ELR (cell line): ENCODE results near the gene MLLT3.
"Not testable (repeated sequence)": the region's sequence is repeated elsewhere in the genome, so short reads cannot be mapped to it uniquely, and the experiment has no call there.

Source experiments
- DNase-seq: peaks from one replicate; pipeline ENCODE4 v3.0.0-alpha.2; 2015; ENCODE audit warnings: low read depth

MLLT3 gene

GRCh38 chr9:20597862-20598261 is 24.4 kb downstream of the MLLT3 start:
- DNase-seq = no peak

GRCh38 chr9:20594608-20595007 is 27.7 kb downstream of the MLLT3 start:
- no peak for DNase-seq

DNA sequence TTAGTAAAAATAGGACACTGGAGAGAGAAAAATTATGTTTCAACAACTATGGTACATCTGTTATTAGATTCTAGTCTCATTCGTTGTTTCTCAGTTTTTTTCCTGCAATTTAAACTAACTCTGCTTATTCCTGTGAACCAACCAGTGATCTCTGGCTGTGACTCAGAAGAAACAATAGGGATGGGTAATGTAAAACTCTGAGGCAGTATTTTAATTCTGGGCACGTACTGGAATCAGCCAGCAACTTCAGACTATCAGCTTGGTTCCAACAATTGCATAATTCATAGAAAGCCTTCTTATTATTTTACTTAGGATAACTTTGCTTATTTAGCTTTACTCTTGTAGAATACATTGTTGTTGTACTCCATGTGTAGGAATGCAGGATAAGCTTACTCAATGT is 28.8 kb downstream of the MLLT3 start:
- DNase-seq = peak; percentile 70

DNA sequence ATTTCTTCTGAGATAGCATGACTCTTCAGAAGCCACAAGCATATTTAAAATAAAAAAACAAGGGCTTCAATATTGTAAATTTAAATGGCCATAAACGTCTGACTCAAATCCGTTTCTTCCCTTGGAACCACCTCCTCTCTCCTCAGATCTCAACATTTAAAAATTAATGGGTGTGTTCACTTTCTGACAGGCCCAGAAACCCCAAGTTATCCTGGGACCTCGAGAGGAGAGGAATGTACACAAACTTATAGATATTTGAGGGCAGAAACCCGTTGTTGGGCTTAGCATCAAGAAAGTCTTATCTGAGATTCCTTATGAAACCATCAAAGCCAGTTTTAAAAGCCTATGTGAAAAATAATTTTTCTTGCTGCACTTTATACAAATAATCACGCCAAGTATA is 29.2 kb downstream of the MLLT3 start:
- DNase-seq = peak; percentile 23

DNA sequence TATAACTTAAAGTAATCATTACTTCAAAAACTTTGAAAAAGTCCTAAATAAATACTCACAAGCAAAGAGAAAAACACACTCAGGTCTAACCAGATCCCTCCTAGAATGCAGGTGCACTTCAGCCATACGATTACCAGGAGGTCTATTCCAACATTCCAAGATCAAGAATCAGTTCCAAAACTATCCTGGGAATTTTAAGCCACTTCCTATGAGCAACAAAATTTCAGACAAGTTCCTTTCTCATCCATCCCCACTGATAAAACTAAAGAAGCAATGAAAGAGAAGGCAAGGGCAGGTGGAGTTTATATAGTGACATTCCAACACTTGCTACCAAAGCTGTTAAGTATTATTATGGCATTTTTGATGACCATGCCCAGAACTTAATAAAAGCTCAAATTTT is 29.6 kb downstream of the MLLT3 start:
- peak; percentile 74 for DNase-seq

DNA sequence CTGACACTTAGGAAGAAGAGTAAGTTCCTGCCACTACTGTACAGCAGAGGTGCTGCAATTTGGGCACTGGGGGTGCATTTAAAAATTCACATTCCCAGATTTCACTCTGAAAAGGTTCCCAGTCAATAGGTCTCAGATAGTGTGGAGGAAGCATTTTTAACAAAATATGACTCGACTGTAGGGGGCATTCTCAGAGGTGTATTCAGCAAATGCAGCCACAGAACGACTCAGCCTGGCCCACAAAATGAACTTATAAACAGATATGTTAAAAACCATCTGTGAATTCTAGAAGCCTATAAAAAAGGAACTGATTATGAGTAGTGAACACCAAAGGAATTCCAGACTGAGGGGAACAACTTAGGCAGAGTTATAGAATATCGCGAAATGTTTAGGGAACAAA is 31.1 kb downstream of the MLLT3 start:
- peak; percentile 56 for DNase-seq

- DNase-seq = no peak
Measured at GRCh38 chr9:20584968-20585643, 37.2 kb downstream of the MLLT3 start.

DNA sequence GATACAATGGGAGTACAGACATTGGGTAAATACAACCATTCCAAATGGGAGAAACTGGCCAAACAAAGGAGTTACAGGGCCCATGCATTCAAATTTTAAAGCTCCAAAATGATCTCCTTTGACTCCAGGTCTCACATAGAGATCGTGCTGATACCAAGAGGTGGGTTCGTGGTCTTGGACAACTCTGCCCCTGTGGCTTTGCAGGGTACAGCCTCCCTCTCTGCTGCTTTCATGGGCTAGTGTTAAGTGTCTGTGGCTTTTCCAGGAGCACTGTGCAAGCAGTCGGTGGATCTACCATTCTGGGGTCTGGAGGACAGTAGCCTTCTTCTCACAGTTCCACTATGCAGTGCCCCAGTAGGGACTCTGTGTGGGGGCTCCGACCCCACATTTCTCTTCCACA is 39.2 kb downstream of the MLLT3 start:
- DNase-seq = not testable (repeated sequence)

- no peak for DNase-seq
Measured at GRCh38 chr9:20582150-20582549, 40.1 kb downstream of the MLLT3 start.

DNA sequence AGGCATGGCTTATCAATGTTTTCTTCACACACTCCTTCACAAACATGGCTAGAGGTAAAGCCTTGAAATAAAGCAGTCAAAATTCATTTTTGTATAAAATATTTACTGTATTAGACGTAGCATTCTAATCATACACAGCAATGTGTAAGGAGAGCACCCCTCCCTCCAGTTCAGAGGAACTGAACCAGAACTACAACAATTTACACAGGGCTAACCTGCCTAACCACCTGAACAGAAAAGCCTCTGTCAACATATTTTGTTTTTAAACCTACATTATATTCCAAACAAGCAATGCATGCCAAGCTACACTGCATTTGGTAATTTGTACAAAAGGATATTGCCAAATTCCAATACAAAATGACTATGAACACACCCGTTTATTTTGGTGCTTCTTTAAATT is 41.6 kb downstream of the MLLT3 start:
- no peak for DNase-seq

- no peak for DNase-seq
Measured at GRCh38 chr9:20579524-20580314, 42.6 kb downstream of the MLLT3 start.

DNA sequence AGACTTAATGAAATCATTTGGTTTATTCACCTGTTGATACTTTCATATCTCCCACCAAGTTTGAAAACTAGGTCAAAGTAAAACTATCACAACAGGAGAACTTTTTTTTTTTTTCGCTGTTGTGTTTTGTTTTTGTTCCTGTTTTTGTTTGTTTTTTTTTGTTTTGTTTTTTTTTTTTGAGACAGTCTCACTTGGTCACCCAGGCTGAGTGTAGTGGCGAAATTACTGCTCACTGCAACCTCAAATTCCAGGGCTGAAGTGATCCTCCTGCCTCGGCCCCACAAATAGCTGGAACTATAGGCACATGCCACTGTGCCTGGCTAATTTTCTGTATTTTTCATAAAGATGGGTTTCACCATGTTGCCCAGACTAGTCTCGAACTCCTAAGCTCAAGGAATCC is 49.3 kb downstream of the MLLT3 start:
- DNase-seq = no peak

GRCh38 chr9:20570756-20571155 is 51.5 kb downstream of the MLLT3 start:
- DNase-seq = peak; percentile 83

GRCh38 chr9:20570087-20570486 is 52.2 kb downstream of the MLLT3 start:
- peak; percentile 80 for DNase-seq

- no peak for DNase-seq
Measured at GRCh38 chr9:20569525-20569924, 52.8 kb downstream of the MLLT3 start.

DNA sequence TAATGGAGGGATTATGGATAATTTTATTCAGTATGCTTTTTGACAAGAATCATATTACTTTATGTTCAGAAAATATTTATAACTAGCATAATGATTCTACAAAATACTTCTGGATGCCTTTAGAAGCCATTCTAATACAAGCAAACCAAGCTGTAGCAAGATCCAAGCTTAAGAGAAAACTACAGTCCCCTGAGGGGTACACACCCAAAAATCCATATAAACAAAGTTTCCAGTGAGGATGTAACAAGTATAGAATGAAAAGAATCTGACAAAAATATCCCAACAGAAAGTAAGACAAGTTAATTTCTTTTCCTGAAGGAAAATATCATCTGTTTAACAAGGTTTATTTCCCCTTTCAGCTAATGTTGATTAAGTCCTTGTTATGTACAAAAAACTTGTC is 53.9 kb downstream of the MLLT3 start:
- DNase-seq = no peak

DNA sequence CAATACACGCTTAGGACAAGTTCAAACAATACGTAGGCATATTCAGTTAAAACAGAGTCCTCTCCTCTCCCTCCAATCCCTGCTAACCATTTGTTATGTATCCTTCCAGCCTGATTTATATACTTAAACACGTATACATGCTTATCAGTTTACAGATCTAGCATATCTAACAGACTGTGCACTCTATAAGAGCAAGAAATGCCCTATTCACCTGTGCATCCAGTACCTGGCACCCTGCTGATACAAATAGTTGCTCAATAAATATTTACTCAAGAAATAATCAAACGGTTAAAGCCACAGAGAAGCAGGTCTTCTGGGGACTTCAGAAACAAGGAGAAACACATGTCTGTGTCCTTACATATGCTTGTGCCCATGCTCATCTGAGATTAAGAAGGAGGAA is 55.9 kb downstream of the MLLT3 start:
- DNase-seq = no peak

DNA sequence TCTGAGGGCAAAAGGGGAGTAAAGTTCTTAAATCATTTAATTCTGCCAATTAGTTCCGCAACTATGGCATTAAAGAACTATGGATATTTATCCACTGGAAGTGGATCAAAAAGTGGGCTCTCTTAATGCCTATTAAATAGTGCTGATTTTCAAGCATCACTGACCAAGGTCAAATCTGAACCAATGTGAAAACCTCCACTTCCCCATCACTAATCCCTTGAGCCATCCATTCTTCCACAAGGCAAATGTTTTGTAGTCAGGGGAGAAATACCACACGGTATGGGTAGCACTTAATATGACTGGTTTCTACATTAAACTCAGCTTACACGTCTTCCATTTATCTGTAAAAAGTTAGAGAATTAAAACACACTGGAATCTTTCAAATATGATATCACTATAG is 57.6 kb downstream of the MLLT3 start:
- no peak for DNase-seq

DNA sequence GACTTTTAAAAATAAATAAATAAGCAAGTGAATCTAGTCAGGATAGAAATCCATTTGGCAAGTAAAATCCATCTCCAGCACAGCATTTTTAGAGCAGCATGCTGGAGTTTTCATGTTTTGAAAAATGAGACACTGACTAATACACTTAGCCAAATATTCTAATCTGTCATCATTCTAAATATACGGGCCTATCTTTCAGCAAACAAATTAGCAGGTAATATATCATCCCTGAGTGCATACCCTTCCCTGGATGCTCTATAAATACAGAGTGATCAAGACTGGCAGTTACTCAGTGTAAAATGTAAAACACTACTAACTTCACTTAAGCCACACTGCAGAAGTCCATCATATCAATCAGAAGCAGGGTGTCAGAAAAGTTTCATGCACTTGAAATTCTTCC is 58.4 kb downstream of the MLLT3 start:
- DNase-seq = no peak

DNA sequence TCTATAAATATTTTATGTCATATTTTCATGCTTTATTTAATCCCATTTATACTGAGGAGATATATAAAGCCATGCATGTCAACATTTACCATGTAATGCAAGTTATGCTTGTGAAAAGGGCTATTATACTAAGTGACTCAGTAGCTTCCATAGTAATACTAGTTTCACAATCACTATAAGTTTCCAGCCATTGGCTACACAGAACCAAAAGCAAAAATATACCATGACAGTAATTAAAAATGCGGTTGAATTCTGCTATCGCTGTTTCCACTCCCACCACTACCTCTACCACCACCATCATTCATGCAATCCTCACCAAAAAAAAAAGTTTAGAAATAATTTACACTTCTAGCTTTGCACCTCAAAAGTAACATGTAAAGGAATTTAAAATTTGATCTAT is 60.2 kb downstream of the MLLT3 start:
- DNase-seq = peak; percentile 13

DNA sequence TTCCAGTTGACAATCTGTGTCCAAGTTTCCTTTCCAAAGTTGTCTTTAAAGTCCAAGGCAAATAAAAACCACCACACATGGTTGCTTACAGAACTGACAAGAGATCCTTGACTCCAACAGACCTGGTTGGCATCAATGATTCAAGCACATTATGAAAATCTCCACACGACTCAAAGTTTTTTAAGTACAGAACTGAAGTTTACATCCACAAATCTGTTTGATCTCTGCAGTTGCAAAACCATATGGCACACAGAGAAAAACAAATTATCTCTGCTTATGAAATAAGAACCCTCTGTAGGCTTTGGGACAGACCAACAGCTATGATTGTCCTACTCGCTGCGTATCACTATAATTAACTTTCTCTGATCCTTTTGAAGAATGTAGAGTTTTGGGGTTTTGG is 60.8 kb downstream of the MLLT3 start:
- DNase-seq = no peak

- peak; percentile 35 for DNase-seq
Measured at GRCh38 chr9:20559231-20559890, 62.9 kb downstream of the MLLT3 start.

DNA sequence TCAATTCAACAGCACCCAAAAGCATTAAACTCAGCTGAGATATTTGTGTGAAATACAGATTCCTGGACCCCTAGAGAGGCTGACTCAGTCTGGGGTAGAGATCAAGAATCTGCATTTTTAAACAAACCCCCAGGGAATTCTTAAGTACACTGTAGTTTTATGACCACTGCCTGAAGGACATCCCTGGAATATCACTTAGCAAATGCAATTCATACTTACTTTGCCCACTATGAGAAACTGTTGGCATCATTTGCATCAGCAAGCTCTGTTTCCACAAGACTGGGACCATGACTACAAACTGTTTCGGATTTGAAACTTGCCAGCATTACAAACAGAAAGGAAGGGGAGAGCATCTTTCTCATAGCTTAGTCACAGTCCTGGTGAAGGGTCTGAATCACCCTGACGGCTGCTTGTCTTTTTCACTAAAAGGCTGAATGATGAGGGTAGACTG is 63.7 kb downstream of the MLLT3 start:
- DNase-seq = peak; percentile 91
